ENCODE results near the gene BTRC.

BTRC gene

DNA sequence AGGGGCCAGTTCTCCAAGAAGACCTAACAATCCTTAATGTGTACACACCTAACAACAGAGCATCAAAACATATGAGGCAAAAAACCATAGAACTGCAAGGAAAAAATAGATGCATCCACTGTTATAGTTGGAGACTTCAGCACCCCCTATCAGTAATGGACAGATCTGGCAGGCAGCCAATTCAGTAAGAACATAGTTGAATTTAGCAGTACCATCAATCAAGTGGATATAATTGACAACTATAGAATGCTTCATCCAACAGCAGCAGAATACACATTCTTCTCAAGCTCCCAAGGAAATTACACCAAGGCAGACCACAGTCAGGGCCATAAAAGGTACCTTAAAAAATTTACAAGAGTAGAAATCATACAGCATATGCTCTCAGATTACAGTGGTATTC lies 191.9 kb downstream of the BTRC start:
- no peak for DNase-seq

DNA sequence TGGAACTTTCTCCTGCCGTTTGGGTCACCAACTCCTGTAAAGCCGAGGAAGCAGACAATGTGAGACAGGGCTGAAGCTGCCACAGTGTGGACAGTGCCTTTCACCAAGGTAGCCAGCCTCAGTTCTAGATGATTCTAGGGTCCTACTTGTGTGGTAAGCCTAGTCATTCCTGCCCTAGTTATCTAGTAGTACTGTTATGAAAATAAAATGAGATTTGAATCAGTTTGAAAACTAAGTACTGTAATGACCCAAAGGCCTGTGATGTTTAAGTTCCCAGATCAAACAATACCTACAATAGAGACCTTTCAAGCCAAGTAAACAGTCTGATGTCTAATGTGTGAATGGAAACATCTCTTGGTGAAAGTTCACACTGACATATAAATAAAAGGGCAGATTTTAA lies 197.0 kb downstream of the BTRC start:
- DNase-seq = no peak

DNA sequence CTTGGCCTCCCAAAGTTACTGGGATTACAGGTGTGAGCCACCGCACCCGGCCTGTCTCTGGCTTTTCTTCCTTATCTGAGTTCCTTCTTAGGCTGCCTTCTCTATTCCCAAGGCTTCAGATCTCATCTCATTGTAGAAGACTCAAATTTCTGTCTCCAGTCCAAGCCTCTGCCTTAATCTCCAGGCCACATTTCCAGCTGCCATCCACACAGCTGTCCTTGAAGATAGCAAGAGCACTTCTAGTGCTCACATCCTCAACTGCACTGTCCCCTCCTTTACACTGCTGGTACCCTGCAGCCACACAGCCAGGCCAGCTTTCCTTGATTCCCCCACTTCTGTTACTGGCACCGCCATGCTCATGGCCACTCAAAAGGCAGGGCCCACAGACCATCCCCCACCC lies 198.5 kb downstream of the BTRC start:
- DNase-seq = no peak

DNA sequence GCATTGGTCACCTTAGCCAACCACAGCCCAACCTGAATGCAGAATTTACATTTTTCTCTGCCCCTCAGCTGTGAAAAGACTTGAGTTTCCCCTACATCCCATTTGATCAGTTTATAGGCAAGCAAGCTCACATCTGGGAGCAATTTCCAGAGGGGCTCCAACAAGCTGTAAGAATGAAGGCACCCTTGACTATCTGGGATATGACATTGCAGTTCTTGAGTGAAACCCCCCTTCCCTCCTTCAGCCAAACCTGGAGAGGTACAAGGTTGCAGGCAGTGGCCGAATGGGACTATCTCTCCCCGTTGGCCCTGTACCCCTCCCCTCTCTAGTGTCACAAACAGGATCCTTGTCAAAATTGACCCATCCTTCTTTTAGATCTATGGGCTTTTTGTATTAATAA lies 203.6 kb downstream of the BTRC start:
- no peak for DNase-seq

DNA sequence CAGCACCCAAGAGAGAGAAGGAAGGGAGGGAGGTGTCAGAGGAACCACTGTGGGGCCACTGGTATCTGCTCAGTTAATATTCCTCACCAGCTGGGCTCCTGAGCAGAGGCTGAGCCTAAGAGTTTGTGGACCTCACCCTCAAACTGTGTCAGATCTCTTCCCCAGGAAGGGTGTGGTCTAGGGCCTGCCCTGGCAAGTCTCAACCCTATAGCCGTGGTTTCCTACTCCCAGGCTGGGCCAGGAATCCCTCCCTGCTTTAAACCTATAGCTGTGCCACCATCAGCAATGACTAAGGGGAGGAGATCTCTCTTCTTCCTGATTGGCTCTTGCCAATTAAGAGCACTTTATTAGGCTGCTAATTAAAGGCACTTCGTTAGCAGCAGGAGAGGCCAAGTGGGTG lies 204.2 kb downstream of the BTRC start:
- DNase-seq = no peak

DNA sequence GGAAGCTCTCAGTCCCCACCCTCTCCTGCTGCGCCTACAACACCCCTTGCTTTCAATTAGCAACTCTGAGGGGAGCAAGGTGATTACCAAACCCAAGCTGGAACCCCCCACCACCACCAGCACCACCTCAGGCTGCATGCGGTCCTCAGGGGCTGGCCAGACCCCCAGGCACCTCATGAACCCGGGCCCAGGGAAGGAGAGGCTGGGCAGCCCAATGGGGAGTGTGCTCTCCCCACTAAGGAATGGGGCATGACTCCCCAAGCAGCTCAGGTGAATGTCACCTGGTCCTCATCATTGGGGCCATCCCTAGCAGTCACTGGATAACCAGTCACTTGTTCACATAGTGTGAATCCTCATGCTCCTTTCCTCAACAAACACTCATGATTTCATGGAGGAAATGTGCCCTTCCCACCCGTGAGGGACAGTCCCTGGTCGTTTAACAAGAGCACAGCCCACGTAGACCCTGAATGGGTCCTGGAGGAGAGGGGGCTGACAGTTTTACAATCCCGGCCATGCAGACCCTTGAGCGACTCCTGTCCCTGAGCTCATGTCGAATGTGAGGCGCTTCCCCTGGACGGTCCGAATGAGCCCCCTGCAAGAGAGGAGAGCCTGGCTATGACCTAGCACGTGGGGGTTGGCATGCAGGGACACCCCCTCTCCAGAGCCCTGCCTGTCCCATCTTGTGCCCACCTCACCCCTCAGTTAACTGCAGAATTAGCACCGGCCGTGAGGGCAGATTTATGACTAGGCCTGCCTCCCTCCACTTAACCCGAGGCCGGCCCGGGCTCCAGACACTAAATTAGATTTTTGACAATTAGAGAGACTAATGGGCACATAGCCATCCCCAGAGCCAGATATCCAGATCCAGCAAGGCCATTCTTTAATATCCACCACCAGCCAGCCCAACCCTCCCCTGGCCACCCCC lies 205.0 kb downstream of the BTRC start:
- DNase-seq = no peak

DNA sequence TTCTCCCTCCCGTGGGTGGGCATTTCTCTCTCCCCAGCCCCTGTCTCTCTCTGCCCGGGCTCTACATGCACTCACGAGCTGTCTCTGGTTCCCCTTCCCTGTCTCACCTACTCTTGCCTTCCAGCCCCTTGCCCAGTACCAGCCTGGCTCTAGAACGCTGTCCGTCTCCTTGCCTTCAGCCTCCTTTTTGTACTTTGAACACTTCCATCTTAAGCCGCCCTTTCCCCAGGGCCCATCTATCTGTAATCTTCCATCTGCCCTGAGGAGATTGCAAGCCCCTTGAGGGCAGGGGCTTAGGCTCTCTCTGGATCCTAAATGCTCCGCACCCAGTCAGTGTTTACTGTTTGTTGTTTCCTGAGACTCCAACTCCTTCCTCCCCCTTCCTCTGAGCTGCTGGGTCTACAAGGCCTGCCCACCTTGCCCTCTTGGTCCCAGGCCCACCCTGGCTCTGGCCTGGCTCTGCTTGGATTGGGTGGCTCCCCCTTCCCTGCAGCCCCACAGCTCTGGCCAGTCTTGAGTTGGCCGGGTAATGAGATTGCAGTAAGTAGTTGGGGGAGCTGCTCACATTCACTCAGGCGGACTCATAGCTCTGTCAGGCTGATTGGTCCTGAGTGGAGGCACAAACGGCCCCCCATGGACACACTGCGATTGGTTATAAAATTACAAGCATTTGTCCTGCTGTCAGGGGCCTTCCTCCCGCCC lies 205.8 kb downstream of the BTRC start:
- no peak for DNase-seq

DNA sequence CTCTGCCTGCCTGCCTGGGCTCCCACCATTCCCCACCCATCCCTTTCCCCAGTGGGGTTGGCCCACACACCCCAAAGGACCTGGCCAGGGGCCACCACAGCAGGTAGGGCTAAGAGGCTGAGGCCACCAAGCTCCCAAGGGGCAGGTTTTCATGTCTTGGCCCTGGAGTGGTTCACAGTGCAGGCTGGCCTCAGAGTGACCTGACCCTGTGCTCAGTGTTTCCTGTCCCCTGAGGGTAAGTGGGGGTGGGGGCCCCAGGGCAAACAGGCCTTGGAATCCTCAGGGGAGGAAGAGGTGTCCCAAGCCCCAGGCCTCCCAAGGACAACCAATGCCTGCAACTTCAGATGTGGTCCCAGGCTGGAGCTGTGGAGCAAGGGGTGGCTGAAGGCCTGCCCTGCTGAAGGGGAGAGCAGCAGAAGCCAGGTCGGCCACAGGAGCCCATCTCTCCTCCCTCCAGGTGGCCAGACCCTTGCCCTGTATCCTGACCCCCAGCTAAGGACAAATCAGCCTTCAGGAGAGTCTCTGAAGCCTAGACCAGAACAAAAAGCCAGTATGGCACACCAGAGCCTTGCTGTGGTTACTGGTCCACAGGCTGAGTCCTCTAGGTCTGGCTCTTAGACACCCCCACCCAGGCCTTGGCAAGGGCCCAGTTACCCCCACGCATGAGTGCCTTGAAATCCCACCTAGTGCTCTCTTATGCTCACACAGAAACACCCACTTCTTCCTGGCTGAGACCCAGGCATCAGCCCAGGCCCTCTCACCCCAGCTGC lies 206.5 kb downstream of the BTRC start:
- DNase-seq = no peak

DNA sequence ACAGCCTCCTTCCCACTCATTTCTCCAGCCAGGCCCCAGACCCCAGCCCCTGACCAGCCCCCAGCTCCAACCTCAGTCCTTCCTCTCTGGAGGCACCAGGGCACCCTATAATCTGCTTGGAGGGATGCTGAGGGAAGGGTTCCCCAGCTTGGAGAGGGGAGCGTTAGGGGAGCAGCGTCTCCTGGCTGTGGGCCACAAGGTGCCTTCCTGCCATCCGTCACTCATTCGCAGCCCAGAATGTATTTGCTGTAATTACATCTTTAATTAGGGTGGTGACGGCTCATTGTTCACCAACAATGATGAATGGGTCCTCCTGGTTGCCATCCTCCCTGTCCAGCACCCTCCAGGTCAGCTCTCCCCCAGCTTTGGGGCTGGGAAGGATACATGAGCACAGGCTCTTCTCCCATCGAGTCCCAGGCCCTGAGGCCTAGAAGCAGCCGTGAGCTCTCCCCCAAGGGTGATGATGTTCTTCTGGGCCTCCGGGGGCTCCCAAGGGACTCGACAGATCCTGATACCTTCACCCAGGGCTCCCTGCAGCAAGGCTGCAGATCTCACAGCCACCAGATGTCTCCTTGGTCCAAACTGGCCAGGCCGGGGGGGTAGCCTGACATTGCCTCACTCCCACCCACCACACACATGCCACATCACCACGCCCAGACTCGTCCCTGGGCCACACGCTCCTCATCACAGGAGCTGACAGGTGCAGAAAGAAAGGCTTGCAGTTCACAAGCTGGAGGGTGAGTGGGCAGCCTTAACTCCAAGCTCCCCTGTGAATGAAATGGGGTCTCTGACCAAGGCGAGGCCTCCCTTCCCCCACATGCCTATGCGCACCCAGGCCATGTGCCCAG lies 207.3 kb downstream of the BTRC start:
- no peak for DNase-seq

DNA sequence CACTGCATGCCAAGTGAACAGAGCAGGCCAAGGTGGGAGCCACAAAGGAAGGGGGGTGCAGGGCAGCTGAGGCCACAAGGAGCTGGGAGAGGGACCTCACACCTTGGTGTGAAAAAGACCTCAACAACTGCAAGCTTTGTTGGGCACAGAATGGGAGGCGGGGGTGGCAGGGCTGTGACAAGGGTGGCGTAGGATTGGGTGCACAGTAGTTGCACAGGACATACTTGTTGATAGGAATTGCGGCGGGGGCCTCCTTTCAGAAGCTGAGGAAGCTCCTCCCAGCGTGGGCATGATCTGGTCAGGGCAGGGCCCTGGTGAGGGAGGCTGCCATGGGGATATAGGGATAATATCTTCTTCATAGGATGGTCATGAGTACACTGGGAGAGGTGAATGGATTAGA lies 208.3 kb downstream of the BTRC start:
- DNase-seq = no peak

DNA sequence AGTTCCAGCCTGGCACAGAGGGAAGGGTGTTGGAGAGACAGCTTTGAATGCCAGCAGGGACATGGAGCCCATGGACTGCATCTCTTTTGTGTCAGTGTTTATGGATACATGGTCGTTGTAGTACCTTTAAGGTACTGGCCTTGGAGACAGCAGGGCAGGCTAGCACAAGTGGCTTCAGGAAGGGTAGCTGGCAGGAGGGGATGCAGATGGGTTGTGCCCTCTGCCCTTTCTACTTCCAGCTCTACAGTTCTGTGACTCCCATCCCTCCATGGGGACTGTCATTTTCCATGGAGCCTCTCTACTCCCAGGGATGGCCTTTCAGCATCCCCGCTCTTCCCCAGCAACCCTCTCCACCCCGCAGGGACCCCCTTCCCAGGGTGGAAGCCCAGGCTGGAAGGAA lies 209.0 kb downstream of the BTRC start:
- DNase-seq = no peak

DNA sequence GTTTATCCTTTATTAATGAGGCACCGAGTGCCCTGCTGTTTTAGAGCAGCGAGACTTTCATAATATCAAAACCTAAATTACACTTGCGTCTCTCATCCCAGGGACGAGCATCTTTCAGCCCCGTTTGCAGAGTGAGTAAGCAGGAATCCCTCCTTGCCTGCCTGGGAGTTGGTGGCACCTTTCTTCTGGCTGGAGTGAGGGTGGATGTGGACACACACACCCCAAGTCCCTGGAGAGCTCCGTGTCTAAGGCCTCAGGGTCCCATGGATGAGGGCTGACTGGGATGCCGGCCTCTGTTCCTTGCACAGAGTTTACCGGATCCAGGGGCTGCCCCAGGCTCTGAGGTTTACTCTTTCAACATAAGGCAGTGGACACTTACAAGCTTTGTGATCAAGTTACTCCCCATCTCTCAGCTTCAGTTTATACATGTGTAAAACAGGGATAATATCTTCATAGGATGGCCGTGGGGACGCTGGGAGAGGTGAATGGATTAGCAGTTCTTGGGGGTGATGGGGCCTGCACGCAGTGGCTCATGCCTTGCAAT lies 209.6 kb downstream of the BTRC start:
- DNase-seq = no peak

DNA sequence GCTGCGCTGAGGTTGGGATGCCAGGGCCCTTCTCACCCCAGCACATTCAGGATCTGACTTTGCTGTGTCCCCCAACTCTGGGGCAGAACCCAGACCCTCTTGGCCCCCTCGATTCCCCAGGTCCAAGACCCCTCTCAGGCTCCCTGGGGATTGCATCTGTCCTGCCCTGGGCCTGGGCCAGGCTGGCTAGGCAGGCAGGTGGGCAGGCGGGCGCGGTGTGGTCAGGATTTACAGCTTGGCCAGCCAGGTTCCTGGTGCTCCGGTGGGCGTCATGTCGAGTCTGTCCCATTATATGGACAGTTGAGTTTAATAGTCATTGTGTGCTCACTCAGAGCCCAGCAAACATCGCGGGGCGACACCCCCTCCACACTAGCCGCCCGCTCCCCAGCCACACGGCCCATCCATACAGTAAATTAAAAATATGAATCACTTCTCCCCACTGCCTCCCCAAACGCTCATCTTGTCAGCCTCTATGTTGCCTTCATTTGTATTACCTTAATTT lies 210.6 kb downstream of the BTRC start:
- DNase-seq = no peak

DNA sequence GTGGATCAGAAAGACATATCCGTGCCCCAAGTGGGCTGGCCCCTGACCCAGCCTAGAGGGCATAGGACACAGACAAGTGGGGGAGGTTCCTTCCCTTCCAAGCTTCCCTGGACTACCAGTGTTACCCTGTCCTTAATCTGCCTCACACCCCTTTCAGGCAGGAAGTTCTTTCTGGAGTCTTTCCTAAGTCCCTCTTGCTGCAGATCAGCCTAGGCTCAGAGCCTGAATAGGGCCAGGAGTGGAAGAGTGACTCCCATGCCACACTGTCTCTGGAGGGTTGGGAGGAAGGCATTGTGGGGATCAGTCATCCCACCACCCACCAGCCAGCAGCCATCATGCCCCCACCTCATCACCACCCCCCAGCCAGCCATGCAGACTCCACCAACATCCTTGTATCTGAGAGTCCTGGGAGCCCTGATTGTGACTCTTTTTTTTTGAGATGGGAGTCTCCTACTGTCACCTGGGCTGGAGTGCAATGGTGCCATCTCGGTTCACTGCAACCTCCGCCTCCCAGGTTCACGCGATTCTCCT lies 211.5 kb downstream of the BTRC start:
- no peak for DNase-seq

DNA sequence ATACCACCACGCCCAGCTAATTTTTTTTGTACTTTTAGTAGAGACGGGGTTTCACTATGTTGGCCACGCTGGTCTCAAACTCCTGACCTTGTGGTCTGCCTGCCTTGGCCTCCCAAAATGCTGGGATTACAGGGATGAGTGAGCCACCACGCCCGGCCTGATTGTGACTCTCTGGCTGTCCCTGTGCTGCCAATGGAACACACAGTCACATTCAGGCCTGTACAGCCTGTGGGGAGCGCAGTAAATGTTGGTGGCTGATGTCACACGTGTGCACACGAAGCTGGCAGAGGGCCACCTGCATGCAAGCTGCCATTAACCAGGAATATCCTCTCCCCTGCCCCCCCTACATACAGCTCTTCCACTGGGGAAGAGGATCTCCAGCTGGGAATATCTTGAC lies 212.0 kb downstream of the BTRC start:
- no peak for DNase-seq

DNA sequence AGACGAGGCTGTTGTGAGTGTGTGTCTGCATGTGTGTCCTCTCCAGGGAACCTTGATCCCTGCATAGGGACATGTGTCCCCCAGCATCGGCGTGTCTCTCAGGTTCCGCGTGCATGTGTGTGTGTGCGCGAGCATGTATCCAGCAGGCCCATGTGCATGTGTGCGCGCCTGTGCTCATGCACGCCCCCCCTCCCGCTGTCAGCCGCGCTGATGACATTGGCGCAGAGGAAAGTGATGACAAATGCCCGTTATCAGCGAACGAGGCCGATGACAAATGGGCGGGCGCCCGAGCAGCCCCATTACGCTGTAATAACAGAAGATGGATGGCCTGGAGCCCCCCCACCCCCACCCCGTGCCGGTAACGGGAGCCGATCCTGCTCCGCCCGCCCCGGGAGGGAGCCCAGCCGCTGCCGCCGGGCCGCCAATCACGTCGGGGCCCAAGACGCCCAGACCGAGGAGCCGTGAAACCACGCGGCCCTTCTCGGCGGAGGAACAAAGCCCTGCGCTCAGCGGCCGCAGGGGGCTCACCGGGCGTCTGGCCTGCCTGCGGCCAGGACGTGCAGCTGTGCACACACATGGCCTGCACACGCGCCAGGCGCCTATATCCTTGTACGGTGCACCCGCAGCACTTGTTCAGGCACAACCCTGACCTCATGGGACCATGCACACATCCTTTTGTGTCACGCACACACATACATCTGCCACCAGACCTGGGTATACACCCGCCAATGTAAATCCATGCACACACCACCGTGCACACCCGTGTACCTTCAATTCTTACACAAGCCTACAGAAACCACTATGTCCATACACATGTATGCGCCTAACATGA lies 212.6 kb downstream of the BTRC start:
- no peak for DNase-seq

DNA sequence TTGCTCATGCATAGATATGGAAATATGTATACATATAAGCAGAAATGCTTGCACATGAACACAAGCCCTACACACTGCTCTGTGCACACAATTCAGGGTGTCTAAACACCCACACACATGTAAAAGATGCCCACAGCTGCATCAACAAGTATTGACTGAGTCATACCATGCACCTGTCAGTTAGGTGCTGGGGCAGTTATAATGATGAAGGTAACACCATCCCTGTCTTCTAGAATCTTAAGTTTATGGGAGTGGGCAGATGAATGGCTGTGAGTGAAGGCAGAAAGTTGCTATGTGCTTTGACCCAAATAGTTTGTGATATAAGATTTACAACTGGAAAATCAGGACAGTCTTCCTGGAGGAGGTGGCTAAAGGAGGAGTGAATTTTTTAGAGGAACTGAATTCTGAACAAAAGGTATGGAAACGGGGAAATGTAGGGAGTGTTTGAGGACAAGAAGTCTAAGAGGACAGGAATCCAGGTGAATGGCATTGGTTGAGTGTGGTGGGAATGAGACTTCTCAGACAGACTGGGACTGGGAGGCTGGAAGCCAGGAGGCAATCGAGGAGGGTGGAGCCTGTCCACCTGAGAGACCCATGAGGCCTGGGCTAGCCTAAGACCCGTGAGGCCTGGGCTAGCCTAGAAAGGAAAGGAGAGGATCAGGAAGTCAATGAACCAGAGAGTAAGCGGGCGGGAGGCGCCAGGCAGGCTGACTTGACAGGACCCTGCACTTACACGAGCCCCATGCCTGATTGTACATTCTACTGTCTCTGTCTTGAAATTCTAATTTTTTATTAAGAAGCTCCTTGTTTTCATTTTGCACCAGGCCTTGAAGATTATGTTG lies 213.4 kb downstream of the BTRC start:
- DNase-seq = no peak

DNA sequence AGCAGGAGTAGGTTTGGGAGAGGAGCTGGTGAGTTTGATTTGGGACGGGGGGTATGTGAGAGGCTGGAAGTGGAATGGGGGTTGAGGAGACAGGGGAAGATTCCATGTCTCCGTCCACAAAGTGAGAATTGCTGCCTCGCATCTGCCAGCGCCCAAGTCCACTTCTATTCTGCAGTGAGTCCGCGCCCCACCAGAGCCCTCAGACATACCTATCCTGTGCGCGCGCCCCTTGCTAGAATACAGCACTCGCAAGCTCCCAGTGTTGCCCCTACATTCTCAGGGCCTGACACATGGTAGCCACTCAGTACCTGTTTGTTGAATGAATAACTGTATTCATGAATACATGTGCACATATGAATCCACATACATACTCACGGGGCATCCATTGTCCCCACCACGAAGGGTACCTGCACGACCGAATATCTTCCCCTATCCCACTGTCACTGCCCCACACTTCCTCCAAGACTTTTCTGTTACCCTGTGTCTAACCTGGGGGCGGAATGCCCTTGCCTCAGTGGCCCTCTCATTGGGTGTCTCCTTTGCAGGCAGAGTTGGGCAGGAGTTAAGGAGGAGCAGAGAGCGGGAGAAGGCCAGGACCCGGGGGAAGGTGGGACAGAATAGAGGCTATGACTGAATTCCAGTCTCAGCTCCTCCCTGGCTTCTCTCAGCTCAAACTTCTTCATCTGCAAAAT lies 214.2 kb downstream of the BTRC start:
- DNase-seq = no peak

DNA sequence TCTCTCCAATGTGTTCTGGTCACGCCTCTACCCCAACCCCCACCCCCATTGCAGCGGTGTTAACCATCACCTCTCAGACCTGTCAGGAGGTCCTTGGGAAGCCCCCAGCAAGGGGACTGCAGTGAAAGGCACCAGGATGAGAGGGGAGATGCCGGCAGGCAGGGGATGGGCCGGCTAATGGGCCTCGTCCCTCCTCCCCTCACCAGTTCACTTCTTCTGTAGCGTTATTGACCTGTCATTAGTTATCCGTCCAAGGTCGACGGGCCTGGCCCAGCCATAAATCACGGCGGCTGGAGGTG lies 215.3 kb downstream of the BTRC start:
- no peak for DNase-seq

All from inflammatory macrophage (primary cell).